HL-60 (cell line): ENCODE data around the gene SHE.

Source experiments
- DNase-seq, 2 experiments: peaks; one replicate each; pipeline ENCODE4 v3.0.0-alpha.2; 2010 to 2020; ENCODE audit warnings: low read depth in 1 of 2, low spot score in 1 of 2
- H3K27ac ChIP-seq: fragments of 250-450 bp; sonication (Bioruptor Pico); replicated peaks from 2 replicates; pipeline ENCODE4 v1.5.1; 2020; ENCODE audit warnings: mild to moderate bottlenecking, moderate library complexity
- H3K27me3 ChIP-seq: fragments of 250-450 bp; sonication (Bioruptor Pico); 2 replicates; pipeline ENCODE4 v1.5.1; 2021; ENCODE audit warnings: mild to moderate bottlenecking, moderate library complexity; ENCODE audit not compliant: insufficient read depth, poor library complexity, severe bottlenecking
- H3K4me3 ChIP-seq: replicated peaks from 2 replicates; pipeline ENCODE4 v1.5.1; 2011; ENCODE audit warnings: mild to moderate bottlenecking, control low read depth, low read length; ENCODE audit not compliant: insufficient read depth
- GABPA ChIP-seq: IDR thresholded peaks from 2 replicates; pipeline ENCODE4 v1.6.1; 2012; ENCODE audit warnings: low read depth
- POLR2AphosphoS5 ChIP-seq: IDR thresholded peaks from 2 replicates; pipeline ENCODE4 v1.6.1; 2012; ENCODE audit warnings: low read depth
- SPI1 ChIP-seq: IDR thresholded peaks from 2 replicates; pipeline ENCODE4 v1.6.1; 2012; ENCODE audit warnings: low read depth, mild to moderate bottlenecking, borderline replicate concordance
- TF ChIP-seq, protein P1 (sequence below): IDR thresholded peaks from 2 replicates; pipeline ENCODE4 v1.6.1; 2012; ENCODE audit warnings: low read depth; ENCODE audit not compliant: insufficient replicate concordance
- TF ChIP-seq, protein P2 (sequence below): IDR thresholded peaks from one replicate; pipeline ENCODE4 v1.5.1; 2011; ENCODE audit warnings: low read length, control low read depth, inconsistent platforms; ENCODE audit not compliant: insufficient read depth

SHE gene

DNA sequence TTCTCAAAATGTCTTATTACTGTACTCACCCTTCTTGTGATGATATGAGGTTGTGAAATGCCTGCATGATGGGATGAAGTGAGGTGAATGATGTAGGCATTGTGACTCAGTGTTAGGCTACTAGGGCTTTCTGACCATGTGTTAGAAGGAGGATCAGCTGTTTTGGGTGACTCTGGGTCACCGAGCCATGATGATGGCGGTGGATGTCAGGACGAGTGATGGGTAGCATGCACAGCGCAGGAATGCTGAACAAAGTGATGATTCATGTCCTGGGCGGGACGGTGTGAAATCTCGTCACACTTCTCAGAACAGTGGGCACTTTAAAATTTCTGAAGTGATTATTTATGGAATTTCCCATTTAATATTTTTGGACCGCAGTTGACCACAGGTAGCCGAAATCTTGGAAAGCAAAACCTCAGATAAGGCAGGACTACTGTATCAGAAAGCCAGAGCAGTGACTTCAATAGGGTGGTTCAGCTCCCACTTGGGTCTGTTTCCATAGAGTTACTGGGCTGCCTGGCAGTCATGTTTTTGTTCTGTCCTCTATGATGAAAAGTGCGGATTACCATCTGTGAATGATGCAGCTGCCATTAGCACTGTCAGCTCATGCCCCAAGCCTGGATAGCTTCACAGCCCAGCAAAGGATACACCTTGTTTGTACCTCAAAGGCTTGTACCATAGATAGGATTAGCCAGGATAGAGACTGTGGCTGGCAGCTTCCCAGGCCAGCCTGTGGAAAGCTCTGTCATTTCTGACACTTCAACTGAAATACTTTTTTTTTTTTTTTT lies 70.4 kb downstream of the SHE start:
- Histone ChIP-seq H3K27ac (peak overlapping the region; percentile 50), H3K27me3 (no peaks in the 10 kb centered on the region), H3K4me3 (no peak overlapping the region)
- no peak for TF ChIP-seq SPI1
- no peak for TF ChIP-seq POLR2AphosphoS5
- TF ChIP-seq, protein P1, sequence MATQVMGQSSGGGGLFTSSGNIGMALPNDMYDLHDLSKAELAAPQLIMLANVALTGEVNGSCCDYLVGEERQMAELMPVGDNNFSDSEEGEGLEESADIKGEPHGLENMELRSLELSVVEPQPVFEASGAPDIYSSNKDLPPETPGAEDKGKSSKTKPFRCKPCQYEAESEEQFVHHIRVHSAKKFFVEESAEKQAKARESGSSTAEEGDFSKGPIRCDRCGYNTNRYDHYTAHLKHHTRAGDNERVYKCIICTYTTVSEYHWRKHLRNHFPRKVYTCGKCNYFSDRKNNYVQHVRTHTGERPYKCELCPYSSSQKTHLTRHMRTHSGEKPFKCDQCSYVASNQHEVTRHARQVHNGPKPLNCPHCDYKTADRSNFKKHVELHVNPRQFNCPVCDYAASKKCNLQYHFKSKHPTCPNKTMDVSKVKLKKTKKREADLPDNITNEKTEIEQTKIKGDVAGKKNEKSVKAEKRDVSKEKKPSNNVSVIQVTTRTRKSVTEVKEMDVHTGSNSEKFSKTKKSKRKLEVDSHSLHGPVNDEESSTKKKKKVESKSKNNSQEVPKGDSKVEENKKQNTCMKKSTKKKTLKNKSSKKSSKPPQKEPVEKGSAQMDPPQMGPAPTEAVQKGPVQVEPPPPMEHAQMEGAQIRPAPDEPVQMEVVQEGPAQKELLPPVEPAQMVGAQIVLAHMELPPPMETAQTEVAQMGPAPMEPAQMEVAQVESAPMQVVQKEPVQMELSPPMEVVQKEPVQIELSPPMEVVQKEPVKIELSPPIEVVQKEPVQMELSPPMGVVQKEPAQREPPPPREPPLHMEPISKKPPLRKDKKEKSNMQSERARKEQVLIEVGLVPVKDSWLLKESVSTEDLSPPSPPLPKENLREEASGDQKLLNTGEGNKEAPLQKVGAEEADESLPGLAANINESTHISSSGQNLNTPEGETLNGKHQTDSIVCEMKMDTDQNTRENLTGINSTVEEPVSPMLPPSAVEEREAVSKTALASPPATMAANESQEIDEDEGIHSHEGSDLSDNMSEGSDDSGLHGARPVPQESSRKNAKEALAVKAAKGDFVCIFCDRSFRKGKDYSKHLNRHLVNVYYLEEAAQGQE: no peak
- TF ChIP-seq, protein P2, sequence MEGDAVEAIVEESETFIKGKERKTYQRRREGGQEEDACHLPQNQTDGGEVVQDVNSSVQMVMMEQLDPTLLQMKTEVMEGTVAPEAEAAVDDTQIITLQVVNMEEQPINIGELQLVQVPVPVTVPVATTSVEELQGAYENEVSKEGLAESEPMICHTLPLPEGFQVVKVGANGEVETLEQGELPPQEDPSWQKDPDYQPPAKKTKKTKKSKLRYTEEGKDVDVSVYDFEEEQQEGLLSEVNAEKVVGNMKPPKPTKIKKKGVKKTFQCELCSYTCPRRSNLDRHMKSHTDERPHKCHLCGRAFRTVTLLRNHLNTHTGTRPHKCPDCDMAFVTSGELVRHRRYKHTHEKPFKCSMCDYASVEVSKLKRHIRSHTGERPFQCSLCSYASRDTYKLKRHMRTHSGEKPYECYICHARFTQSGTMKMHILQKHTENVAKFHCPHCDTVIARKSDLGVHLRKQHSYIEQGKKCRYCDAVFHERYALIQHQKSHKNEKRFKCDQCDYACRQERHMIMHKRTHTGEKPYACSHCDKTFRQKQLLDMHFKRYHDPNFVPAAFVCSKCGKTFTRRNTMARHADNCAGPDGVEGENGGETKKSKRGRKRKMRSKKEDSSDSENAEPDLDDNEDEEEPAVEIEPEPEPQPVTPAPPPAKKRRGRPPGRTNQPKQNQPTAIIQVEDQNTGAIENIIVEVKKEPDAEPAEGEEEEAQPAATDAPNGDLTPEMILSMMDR: no peak
- TF ChIP-seq GABPA: no peak
- DNase-seq: no peak

DNA sequence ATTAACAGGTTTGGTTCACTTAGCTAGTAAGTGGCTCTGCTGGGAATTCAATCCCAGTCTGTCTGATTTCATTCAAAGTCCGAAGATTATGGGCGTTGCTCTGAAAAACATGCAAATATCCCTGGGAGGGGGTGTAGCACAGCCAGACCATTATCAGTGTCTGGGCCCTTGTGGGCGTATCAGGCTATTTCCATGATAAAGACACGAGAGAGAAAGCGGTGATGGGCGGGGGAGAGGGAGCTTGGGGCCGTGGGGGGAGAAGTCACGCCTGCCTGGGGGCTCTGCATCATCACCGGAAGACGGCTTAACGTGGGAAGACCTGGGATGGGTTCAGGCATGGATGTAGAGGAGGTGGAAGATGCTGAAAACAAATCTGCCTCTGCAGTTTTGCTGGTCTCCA lies 71.3 kb downstream of the SHE start:
- no peaks in the 10 kb centered on the region for H3K27me3 ChIP-seq
- DNase-seq: no peak
- no peak overlapping the region for H3K27ac ChIP-seq
- TF ChIP-seq POLR2AphosphoS5 (no peak), SPI1 (no peak), GABPA (no peak)
- no peak overlapping the region for H3K4me3 ChIP-seq

DNA sequence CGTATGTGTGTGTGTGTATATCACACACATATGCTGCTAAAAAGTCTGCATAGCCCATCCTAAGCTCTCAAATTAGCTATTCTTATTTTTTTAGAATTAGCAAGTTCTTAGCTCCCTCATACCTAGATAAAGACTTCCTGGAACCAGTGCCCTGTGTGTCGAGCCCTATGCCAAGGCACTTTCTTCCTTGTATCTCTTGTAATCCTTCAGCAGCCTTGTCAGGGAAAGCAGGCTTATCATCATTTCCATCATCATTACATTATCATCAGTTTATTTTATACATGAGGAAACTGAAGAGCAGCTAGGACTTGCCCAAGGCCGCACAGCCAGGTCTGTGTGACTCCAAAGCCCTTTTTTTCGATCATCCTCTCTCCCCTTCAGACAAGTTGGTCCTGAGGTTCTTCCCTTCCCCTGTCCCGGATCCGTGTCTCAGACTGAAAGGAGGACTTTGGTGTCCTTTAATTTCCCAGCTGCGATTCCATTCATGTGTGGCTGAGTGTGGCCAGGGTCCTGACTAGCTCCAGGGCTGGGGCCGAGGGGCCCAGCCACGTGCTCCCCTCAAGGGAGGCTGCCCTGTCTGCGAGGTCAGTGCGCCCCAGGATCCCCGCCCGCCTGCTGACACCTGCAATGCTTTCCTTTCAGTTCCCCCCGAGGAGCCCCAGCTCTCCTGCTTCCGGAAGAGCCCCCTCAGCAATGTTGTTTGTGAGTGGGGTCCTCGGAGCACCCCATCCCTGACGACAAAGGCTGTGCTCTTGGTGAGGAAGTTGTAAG lies 72.2 kb downstream of the SHE start:
- TF ChIP-seq, protein P1: no peak
- TF ChIP-seq GABPA (no peak), POLR2AphosphoS5 (no peak), SPI1 (no peak)
- TF ChIP-seq, protein P2: no peak
- DNase-seq: no peak
- Histone ChIP-seq H3K27ac (no peak overlapping the region), H3K4me3 (no peak overlapping the region), H3K27me3 (no peaks in the 10 kb centered on the region)
